ENCODE results near the gene EIF2D. TPM values are rescaled to one million over a fixed set of nuclear protein-coding genes. Genes with fewer than 3 reads are reported as not detected.

EIF2D gene
- total RNA-seq, 1 experiment from 2014 or later: 77.3 TPM

DNA sequence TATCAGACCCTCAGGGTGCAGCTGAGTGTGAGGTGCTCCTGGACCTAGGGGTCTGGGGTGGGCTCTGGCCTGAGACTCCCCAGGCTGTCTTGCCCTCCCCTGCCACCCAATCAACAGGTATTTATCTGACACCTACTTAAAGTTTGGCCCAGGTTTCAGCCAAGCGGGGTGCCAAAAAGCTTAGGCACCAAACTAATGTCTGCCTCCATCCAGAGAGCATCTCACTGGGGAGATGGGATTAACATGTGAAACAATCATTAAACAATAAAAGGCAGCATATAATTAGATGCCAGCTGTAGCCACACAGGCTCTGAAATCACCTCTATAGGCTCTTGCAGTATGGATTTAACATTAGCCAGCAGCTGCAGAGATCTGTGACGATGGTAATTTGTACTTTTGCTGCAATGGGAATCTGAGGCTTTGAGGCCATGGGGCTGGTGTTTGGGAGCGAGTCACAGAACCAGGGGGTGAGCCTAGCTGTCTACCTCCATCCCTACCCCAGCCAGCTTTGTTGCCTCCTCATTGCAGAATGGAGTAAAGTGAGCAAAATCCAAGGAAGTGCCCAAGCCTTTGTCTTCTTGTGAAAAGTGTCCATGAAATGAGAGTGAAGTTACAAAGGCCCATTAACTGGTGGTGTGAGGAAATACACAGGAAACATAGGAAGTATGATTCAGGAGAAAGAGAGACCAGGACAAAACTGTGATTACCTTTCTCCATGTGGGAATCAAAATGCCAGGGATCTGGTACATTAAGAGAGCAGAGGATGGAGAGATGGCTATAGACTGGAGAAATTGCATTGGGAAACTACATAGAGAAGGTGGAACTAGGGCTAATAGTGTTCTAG is 36.1 kb downstream of the EIF2D start:
- no peak for DNase-seq
- Histone ChIP-seq H3K27me3 (ENCODE audit: control insufficient read depth, insufficient read depth, low read length) (peaks cover 2% of the 10 kb centered on the region; the same call in 1 of the 2 replicates), H3K4me3 (ENCODE audit: insufficient read depth, low read depth, low read length) (no peak overlapping the region), H3K36me3 (replicated peaks; ENCODE audit: control insufficient read depth, insufficient read depth, low read length) (no peaks in the 10 kb centered on the region)

DNA sequence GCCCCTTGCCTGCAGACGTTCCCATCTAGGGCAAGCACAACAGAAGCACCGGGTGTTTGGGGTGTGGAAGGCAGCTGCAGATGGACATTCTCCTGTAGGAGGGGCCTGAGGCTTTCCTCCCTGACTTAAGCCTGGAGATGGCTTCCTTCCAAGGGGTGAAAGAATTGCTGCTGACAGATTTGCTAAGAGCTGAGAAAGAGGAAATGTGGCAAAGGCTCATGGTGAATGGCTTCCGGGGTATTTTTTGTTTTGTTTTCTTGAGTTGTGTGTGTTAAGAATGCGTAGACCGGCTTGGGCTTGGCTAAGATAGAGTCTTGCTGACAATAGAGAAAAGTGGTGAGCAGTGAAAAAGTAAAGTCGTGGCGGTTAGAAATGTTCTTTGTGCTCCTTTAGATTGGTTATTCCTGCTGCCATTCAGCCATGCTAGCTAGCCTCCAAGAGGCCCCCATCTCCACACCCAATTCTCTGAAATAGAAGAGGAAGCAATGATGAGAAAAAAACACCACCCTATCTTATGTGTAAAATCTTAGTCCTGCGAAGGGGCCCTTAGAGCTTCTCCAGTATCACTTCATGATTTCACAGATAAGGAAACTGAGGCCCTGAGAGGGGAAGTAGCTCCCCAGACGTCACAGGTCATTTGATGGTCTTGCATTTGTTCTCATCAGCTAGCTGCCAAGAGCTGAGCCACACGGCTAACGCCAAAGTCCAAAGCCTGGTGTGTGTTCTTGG is 36.9 kb downstream of the EIF2D start:
- H3K27me3 ChIP-seq (ENCODE audit: control insufficient read depth, insufficient read depth, low read length): peaks cover 2% of the 10 kb centered on the region; the same call in 1 of the 2 replicates
- no peaks in the 10 kb centered on the region for H3K36me3 ChIP-seq (replicated peaks; ENCODE audit: control insufficient read depth, insufficient read depth, low read length)
- no peak for DNase-seq
- no peak overlapping the region for H3K4me3 ChIP-seq (ENCODE audit: insufficient read depth, low read depth, low read length)

DNA sequence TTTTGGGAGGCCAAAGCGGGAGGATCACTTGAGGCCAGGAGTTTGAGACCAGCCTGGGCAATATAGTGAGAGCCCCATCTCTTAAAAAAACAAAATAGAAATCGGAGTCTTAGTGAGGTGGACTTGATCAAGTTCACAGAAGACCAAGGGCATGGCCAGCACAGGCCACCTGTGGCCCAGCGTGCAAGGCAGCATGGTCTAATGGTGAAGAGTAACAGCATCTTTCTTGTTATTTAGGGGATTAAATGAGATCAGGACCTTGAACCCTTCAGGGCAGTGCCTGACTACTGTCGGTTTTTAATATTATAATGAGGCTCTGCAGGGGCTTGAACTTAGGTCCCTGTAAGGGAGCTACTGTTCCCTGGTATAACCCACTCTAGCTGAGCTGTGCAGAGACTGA is 38.5 kb downstream of the EIF2D start:
- Histone ChIP-seq H3K36me3 (replicated peaks; ENCODE audit: control insufficient read depth, insufficient read depth, low read length) (no peaks in the 10 kb centered on the region), H3K4me3 (ENCODE audit: insufficient read depth, low read depth, low read length) (no peak overlapping the region), H3K27me3 (ENCODE audit: control insufficient read depth, insufficient read depth, low read length) (peaks cover 2% of the 10 kb centered on the region; the same call in 1 of the 2 replicates)
- no peak for DNase-seq

DNA sequence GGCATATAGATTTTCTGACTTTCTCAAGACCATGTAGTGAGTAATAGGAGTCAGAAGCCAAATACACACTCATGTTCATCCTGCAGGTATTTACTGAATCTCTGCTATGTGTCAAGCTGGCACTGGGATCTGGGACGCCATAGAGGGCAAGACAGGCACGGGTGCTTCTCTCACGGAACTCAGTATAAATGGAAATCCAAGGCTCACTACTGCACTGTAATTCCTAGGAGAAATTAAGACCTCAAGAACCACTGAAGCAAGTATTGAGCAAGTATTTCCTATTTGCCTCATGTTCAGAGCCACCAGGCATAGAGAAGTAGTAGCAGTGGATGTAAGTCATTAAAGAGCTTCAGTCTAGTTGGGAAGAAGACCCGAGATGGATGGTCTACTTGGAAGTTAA is 38.9 kb downstream of the EIF2D start:
- peaks cover 4% of the 10 kb centered on the region; the same call in 1 of the 2 replicates for H3K27me3 ChIP-seq (ENCODE audit: control insufficient read depth, insufficient read depth, low read length)
- no peaks in the 10 kb centered on the region for H3K36me3 ChIP-seq (replicated peaks; ENCODE audit: control insufficient read depth, insufficient read depth, low read length)
- no peak overlapping the region for H3K4me3 ChIP-seq (ENCODE audit: insufficient read depth, low read depth, low read length)
- no peak for DNase-seq

DNA sequence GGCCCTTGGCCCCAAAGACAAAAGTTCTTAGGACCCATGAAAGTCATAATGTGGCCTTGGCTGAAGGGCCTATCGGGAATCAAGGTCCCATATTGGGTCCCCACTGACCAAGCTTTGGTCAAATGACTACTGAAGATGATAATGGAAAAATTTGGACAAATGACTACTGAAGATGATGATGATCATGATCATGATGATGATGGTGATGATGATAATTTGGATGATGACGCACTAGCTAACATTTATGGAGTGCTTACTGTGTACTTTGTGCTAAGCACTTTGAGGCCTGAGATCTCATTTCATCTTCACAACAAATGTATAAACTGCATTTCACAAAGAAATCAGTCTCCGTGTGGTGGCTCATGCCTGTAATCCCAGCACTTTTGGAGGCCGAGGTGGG is 39.4 kb downstream of the EIF2D start:
- DNase-seq: no peak
- H3K36me3 ChIP-seq (replicated peaks; ENCODE audit: control insufficient read depth, insufficient read depth, low read length): no peaks in the 10 kb centered on the region
- H3K4me3 ChIP-seq (ENCODE audit: insufficient read depth, low read depth, low read length): no peak overlapping the region
- H3K27me3 ChIP-seq (ENCODE audit: control insufficient read depth, insufficient read depth, low read length): peaks cover 4% of the 10 kb centered on the region; the same call in 1 of the 2 replicates

DNA sequence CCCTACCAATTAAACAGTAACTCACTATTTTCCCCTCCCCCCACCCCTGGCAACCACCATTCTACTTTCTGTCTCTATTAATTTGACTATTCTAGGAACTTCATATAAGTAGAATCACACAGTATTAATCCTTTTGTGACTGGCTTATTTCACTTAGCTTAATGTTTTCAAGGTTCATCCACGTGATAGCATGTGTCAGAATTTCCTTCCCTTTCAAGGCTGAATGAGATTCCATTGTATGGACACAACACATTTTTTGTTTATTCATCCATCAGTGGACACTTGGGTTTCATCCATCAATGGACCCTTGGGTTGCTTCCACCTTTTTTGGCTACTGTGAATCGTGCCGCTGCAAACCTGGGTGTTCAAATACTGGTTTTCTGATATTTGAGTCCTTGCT is 41.7 kb downstream of the EIF2D start:
- DNase-seq: no peak
- peaks cover 7% of the 10 kb centered on the region; the same call in 1 of the 2 replicates for H3K27me3 ChIP-seq (ENCODE audit: control insufficient read depth, insufficient read depth, low read length)
- no peak overlapping the region for H3K4me3 ChIP-seq (ENCODE audit: insufficient read depth, low read depth, low read length)
- H3K36me3 ChIP-seq (replicated peaks; ENCODE audit: control insufficient read depth, insufficient read depth, low read length): no peaks in the 10 kb centered on the region

DNA sequence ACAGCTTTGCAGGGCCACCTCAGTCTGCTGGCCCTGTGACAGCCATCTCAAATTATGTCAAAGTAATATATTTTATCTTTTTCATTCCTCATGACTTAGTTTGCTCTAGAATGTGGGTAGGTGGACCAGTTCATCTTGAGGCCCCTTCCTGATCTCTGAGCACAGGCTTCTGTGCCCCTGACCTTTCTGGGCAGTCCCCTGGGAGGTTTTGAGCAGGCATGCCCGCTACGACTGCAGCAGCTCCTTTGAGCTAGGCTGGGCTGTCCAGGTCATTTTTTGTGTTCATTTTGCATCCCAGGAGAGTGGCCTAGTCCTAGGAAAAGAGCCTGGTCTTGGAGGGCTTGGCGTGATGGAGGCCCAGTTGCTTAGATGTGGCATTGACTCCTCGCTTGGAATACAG is 42.7 kb downstream of the EIF2D start:
- DNase-seq: no peak

DNA sequence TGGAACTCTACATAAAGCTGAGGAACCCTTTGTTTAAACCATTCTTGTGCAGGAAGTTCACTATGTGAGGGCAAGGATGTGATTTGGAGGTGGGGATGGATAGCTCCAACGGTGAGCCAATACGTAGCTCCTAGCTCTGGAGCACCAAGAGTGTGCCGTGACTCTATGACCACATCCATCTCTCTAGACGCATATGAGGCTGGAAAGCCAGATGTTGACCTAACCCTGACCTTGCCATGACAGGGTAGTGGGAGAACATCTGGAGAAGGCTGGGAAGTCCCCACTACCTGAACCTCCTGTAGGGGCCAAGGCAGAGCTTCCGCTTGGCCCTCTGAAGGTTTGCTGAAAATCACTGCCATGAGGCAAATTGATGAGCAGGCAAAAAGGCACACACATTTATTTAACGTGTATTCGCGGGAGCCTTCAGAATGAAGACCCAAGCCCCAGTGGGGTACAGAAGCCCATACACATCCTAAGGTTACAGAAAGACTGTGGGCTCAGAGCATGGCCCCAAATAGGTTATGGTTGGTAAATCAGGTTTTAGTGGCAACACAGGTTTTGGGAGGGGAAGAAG is 43.4 kb downstream of the EIF2D start:
- no peak for DNase-seq
- Histone ChIP-seq H3K4me3 (ENCODE audit: insufficient read depth, low read depth, low read length) (no peak overlapping the region), H3K36me3 (replicated peaks; ENCODE audit: control insufficient read depth, insufficient read depth, low read length) (no peaks in the 10 kb centered on the region), H3K27me3 (ENCODE audit: control insufficient read depth, insufficient read depth, low read length) (peaks cover 7% of the 10 kb centered on the region; the same call in 1 of the 2 replicates)

More for the DNA sequence above, 42.7 kb downstream of the EIF2D start:
- H3K36me3 ChIP-seq (replicated peaks; ENCODE audit: control insufficient read depth, insufficient read depth, low read length): no peaks in the 10 kb centered on the region
- no peak overlapping the region for H3K4me3 ChIP-seq (ENCODE audit: insufficient read depth, low read depth, low read length)
- H3K27me3 ChIP-seq (ENCODE audit: control insufficient read depth, insufficient read depth, low read length): peaks cover 9% of the 10 kb centered on the region; the same call in 1 of the 2 replicates

DNA sequence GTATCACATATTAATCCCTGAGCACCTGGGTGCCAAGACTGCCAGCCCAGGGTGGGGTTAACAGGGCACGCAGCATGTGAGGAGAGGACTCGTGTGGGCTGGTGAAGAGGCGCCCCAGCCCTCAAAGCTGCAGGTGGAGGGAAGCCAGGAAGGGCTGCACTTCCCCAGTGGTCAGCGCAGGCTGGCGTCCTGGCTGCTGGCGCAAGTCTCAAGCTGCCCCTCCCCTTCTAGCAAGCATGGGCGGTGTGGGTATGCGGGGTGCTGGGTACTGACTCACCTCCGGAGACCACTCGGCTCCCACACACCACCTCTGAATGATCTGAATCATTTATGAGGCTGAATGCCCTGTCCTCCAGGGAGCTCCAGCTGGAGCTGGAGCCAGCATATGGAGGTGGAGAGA is 44.0 kb downstream of the EIF2D start:
- no peak for DNase-seq
- no peak overlapping the region for H3K4me3 ChIP-seq (ENCODE audit: insufficient read depth, low read depth, low read length)
- peaks cover 7% of the 10 kb centered on the region; the same call in 1 of the 2 replicates for H3K27me3 ChIP-seq (ENCODE audit: control insufficient read depth, insufficient read depth, low read length)
- no peaks in the 10 kb centered on the region for H3K36me3 ChIP-seq (replicated peaks; ENCODE audit: control insufficient read depth, insufficient read depth, low read length)

DNA sequence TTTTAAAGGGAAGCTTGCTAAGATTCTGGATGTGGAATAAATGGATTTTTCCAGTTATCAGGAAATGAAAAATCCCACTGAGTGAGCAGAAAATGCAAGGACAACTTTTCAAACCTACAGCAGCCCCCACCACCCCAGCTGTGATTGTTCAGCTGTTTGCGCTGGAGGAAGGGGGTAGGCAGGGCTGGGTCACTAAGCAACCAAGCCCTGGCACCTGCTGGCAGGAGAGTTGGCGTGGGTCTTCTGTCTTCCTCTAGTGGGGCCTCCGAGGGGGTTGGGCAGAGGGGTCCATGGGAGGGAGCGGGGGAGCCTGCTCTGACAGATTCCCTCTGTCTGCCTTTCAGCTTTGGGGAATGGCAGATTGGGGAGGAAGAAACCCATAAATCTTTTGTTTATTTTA is 45.3 kb downstream of the EIF2D start:
- Histone ChIP-seq H3K4me3 (ENCODE audit: insufficient read depth, low read depth, low read length) (no peak overlapping the region), H3K36me3 (replicated peaks; ENCODE audit: control insufficient read depth, insufficient read depth, low read length) (no peaks in the 10 kb centered on the region), H3K27me3 (ENCODE audit: control insufficient read depth, insufficient read depth, low read length) (peaks cover 7% of the 10 kb centered on the region; the same call in 1 of the 2 replicates)
- DNase-seq: no peak

DNA sequence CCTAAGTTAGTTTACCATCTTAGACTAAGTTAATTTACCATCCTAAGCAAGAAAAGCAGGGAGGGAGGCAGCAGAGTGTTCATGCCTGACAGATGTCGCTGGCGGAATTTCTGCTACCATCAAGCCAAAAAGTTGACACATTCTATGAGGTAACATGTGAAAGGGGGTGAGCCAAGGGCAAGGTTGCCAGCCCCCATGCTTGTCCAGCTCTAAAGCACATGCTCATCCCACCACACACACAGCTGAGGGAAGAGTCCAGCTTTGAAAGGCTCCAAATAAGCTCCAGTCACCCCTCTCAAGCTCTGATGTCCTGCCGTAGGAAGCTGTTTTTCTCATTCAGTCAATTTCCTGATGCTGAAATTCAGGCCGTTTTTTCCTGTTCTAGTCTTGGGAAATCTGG is 46.3 kb downstream of the EIF2D start:
- H3K4me3 ChIP-seq (ENCODE audit: insufficient read depth, low read depth, low read length): no peak overlapping the region
- DNase-seq: no peak
- no peaks in the 10 kb centered on the region for H3K36me3 ChIP-seq (replicated peaks; ENCODE audit: control insufficient read depth, insufficient read depth, low read length)
- peaks cover 7% of the 10 kb centered on the region; the same call in 1 of the 2 replicates for H3K27me3 ChIP-seq (ENCODE audit: control insufficient read depth, insufficient read depth, low read length)

DNA sequence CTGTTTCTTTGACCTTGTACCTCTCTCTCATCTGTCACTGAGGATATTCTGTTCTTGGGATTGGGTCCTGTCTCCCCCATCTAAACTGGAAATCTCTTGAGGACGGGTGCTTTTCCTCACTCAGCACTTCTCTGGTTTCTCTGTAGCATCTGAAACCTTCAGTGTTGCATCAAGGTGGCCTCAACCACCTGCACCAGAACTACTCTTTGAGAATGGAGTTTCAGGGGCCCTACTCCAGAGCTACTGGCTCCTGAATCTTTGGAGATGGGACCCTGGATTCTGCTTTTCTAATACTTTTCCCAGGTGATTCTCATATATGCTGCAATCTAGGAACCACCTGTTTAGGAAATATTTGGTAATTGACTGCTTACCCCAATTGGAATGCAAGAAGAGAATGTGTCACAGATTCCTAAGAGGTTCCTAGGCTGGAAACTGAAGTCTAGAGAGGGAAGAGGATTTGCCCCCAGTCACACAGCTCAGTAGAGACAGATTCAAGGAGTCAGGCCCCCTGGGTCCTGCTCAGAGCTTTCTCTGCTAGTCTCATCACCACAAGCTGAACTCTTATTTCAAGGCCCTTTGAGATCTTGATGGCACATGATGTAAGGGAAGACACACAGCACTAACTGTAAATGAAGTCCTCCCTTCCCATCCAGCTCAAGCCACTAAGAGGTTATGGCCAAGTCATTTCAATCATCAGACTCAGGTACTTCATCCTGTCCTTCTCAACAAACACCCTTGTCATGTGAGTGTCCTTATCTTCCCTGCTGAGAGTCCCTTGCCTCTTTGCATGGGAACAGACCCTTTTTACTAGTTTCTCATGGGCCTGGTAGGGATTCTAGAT is 48.7 kb downstream of the EIF2D start:
- no peak for DNase-seq

DNA sequence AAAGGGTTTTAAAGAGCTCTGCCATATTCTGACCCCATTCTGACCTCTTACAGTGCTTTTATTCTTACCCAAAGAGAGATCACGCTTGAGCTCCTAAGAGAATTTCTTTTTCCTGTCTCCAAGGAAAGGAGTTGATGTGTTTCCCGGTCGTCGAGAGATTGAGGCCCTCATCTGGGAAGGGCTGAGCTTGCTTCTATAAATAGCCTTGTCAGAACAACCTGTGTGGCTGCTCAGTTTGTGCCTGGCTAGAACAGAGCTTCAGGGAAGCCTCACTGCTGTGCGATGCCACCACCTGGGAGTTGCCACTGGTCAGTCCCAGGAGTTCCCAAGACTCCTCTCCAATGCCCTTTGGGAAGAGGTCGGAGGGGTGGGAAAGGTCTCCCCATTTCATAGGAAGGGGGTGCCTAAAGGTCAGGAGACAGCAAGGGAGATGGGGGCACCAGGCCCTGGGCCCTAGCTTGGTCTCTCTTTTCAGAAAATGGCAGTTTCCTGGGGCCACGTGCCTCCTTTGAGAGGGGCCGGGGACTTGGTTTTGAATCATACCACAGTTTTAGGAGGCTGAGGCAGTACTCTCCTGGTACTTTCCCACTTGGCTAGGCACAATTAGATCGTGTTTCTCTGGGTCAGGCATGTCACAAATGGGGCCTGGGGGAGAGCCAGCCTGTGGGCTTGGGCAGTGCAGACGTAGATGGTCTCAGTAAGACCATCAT is 52.1 kb downstream of the EIF2D start:
- Histone ChIP-seq H3K36me3 (replicated peaks; ENCODE audit: control insufficient read depth, insufficient read depth, low read length) (no peaks in the 10 kb centered on the region), H3K4me3 (ENCODE audit: insufficient read depth, low read depth, low read length) (no peak overlapping the region), H3K27me3 (ENCODE audit: control insufficient read depth, insufficient read depth, low read length) (peaks cover 29% of the 10 kb centered on the region)
- DNase-seq: no peak

More for the DNA sequence above, 48.7 kb downstream of the EIF2D start:
- Histone ChIP-seq H3K36me3 (replicated peaks; ENCODE audit: control insufficient read depth, insufficient read depth, low read length) (no peaks in the 10 kb centered on the region), H3K4me3 (ENCODE audit: insufficient read depth, low read depth, low read length) (no peak overlapping the region), H3K27me3 (ENCODE audit: control insufficient read depth, insufficient read depth, low read length) (peaks cover 10% of the 10 kb centered on the region; the same call in 1 of the 2 replicates)

Measured in H7 (cell line).